Aorta (tissue), 5 donors: ENCODE measurements around the gene GMPPB. TPM values are rescaled to one million over a fixed set of nuclear protein-coding genes. Genes with fewer than 3 reads are reported as not detected.
A peak's percentile ranks its signal among the peaks of the same experiment; 100 is the strongest.

Experiments
- ATAC-seq: fragments of 200-7000 bp; cut with Tn5 transposase; one replicate; pipeline ENCODE4 v1.9.1; 2022; ENCODE audit warnings: moderate library complexity; ENCODE audit not compliant: low FRiP score
- DNase-seq, 2 donors: peaks; one replicate each; pipeline ENCODE4 v3.0.0-alpha.2; 2020
- H3K27ac ChIP-seq, 2 donors: one replicate each; pipeline ENCODE4 v1.5.1; 2013; ENCODE audit warnings: low read length in 2 of 2, mild to moderate bottlenecking in 2 of 2, moderate library complexity in 2 of 2, control low read depth in 1 of 2, inconsistent platforms in 1 of 2, low read depth in 1 of 2
- H3K27me3 ChIP-seq, 2 donors: one replicate each; pipeline ENCODE4 v1.6.1; 2013; ENCODE audit warnings: control low read depth in 1 of 2, low read length in 1 of 2, mild to moderate bottlenecking in 1 of 2, moderate library complexity in 1 of 2; ENCODE audit not compliant: insufficient read depth in 2 of 2, control insufficient read depth in 1 of 2
- H3K36me3 ChIP-seq, 2 donors: one replicate each; pipeline ENCODE4 v1.6.1; 2013; ENCODE audit warnings: control low read depth in 1 of 2, low read length in 1 of 2, mild to moderate bottlenecking in 1 of 2; ENCODE audit not compliant: insufficient read depth in 2 of 2, control insufficient read depth in 1 of 2
- H3K4me1 ChIP-seq, 2 donors: one replicate each; pipeline ENCODE4 v1.6.1; 2013; ENCODE audit warnings: low read length in 2 of 2, control low read depth in 1 of 2, mild to moderate bottlenecking in 1 of 2, moderate library complexity in 1 of 2; ENCODE audit not compliant: insufficient read depth in 2 of 2, control insufficient read depth in 1 of 2
- H3K4me3 ChIP-seq, 2 donors: one replicate each; pipeline ENCODE4 v1.5.1; 2013; ENCODE audit warnings: low read length in 2 of 2, control low read depth in 1 of 2, mild to moderate bottlenecking in 1 of 2
- H3K9me3 ChIP-seq: one replicate; pipeline ENCODE4 v1.6.1; 2013; ENCODE audit warnings: mild to moderate bottlenecking, low read length; ENCODE audit not compliant: control insufficient read depth
- WGBS, 2 donors: extraction: QIAGEN DNeasy Blood & Tissue Kit; methylation state at CpG; one replicate each; pipeline ENCODE4 v1.1.7; 2013; 5-methylcytosine and 5-hydroxymethylcytosine counted together
- intact Hi-C, 2 donors: fragments of 100-400 bp; cut with DNase I; formaldehyde crosslinking; loops; one replicate each; pipeline versions ENCODE4 v1.14.2 to v1.15.0; 2022
- long read RNA-seq, 2 donors: library from polyadenylated mRNA; unstranded; transcript quantifications; one replicate each; pipeline ENCODE4 v2.0.0, GENCODE V29; 2020 to 2021
- polyA plus RNA-seq, 2 donors: library from polyadenylated mRNA; stranded (reverse); fragments of 200-250 nt; gene quantifications; one replicate each; pipeline ENCODE4 v1.2.3, GENCODE V29; 2013
- total RNA-seq, 2 donors: library from RNA; stranded (reverse); fragmentation: NEBNext Ultra II Directional; extraction: Animal tissue kit (Norgen Biotek cat#: 25700); gene quantifications; one replicate each; pipeline ENCODE4 v1.2.1, GENCODE V29; 2021
- donor health status: healthy with polysubstance abuse.
- donor health status: Bipolar disorder and iron deficiency.
- donor health status: DM: no; HTN: no; CAD: no.
- donor health status: DM: no; HTN: no; CAD: no.
- donor health status: DM: yes; HTN: yes; CAD: no.

GMPPB gene
- total RNA-seq: 10 to 100 TPM; 29.2 to 39.6 TPM
- polyA plus RNA-seq: 10 to 100 TPM; 13.4 to 24.6 TPM
- long read RNA-seq, donor 1, full-length matches to known transcripts: 286 of 340 reads
- long read RNA-seq, donor 1, partial matches to known transcripts: 10 of 340 reads
- long read RNA-seq, donor 1, other reads (novel, unspliced or antisense): 44 of 340 reads
- long read RNA-seq, donor 2, transcript GMPPB-202 (9 exons, 1,582 nt): major isoform, 22 of 31 reads
- long read RNA-seq, donor 2, partial matches to known transcripts: 1 of 31 reads
- long read RNA-seq, donor 2, other reads (novel, unspliced or antisense): 6 of 31 reads

DNA sequence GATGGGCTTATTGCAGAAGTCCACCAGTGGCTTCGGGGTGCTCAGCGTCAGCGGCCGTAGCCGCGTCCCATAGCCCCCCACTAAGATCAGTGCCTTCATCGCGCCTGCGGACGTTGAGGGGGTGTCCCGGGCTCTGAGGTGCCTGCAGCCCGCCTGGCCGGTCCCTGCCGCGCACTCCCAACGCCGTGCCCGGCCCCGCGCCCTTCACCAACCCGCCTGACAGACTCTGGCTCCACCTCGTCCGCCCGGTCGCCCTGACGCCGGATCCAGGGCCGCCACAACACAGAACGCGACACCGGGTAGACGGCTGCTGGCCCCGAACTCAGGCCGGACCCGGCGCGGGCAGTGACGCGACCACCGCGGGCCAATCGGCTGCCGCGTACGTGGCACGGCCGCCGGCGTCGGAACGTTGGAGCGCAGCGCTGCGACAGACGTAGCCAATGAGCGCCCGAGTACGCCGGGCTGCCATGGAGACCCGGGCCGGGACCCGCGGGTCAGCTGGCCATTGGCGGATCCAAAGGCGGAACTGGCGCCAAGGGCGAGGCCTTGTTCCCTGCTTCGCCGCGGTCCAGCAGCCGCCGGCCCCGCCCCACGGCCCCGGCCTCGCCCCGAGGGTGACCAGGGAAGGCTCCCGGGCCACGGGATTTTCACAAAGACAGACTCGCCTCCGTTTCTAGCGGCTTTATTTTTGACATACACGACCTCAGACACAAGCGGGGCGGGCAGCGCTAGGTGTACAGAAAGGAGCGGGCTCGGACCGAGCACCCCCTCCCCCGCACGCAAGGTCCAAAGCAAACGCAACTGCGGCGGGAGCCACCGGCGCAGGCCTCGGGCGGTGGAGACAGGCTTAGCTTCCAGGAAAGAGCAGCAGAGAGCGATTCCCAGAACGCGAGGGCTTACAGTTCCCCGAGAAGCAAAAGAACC, at the start of gene GMPPB:
Gene GMPPB (minus strand): TSS at position 324 of the 924 bp plus-strand sequence. CDS start 225 bp downstream, at position 99.
- H3K9me3 ChIP-seq: no peaks in the 10 kb centered on the region
- H3K27ac ChIP-seq: peak within 1 kb of the TSS in 1 of 2 donors; percentile 92
- peak; percentile 95 for ATAC-seq
- no peaks in the 10 kb centered on the region for H3K27me3 ChIP-seq
- 0% methylated on average over 92 to 102 of the region's 102 CpGs for WGBS, 2 donors
- H3K4me3 ChIP-seq: peak within 1 kb of the TSS; percentile 75 to 83
- H3K36me3 ChIP-seq: peaks cover 0 to 11% of the 10 kb centered on the region in 2 donors
- peak; percentile 99 for DNase-seq
- no peaks in the 10 kb centered on the region for H3K4me1 ChIP-seq
- intact Hi-C loops: loop anchor here (5.0 to 10.0 kb wide), 2 partner anchors 61 to 178 kb away; partner anchors contain the start of genes IP6K1 (in 1 of the 2) and MST1R (in 1 of the 2)

DNA sequence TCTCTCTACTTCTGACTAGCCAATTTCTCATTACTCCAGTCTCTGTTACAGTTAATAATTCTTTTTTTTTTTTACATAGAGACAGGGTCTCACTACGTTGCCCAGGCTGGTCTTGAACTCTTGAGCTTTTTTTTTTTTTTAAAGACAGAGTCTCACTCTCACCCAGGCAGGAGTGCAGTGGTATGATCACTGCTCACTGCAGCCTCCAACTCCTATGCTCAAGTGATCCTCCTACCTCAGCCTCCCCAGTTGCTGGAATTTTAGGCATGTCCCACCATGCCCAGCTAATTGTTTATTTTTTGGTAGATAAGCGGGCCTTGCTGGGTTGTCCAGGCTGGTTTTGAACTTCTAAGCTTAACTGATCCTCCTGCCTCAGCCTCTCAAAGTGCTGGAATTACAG, 49.0 kb upstream of the GMPPB start:
- H3K4me3 ChIP-seq: no peak overlapping the region
- 97% methylated on average over 2 of the region's 2 CpGs for WGBS, 2 donors
- no peak for DNase-seq
- intact Hi-C loops: no loop called here
- no peaks in the 10 kb centered on the region for H3K27me3 ChIP-seq
- no peak for ATAC-seq
- peaks cover 0 to 2% of the 10 kb centered on the region in 2 donors for H3K36me3 ChIP-seq
- H3K4me1 ChIP-seq: no peaks in the 10 kb centered on the region
- H3K9me3 ChIP-seq: no peaks in the 10 kb centered on the region
- H3K27ac ChIP-seq: no peak overlapping the region

DNA sequence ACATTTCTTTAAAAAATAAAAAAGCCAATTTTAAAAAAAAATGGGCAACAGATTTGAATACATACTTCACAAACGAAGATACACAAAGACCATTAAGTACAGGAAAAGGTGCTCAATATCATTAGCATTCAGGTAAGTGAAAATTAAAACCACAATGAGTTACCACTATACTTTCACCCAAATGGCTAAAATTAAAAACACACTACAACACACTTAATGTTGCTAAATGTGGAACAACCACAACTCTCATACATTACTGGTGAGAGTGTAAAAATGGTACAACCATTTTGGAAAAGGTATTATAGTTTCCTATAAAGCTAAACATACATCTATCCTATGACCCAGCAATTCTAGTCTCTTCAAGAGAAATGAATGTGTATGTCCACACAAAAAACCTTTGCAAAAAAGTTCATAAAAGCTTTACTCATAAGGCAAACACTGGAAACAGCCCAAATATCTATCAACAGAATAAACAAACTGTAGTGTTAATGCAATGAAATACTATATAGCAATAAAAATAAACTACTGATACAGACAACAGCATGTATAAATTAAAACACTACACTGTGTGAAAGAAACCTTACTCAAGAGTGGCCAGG, 47.7 kb upstream of the GMPPB start:
- H3K4me3 ChIP-seq: no peak overlapping the region
- intact Hi-C loops: no loop called here
- ATAC-seq: no peak
- H3K9me3 ChIP-seq: no peaks in the 10 kb centered on the region
- DNase-seq: no peak
- no peak overlapping the region for H3K27ac ChIP-seq
- peaks cover 0 to 2% of the 10 kb centered on the region in 2 donors for H3K36me3 ChIP-seq
- H3K4me1 ChIP-seq: no peaks in the 10 kb centered on the region
- H3K27me3 ChIP-seq: no peaks in the 10 kb centered on the region
- WGBS, 2 donors: 85 to 91% methylated on average over 1 of the region's 1 CpG

DNA sequence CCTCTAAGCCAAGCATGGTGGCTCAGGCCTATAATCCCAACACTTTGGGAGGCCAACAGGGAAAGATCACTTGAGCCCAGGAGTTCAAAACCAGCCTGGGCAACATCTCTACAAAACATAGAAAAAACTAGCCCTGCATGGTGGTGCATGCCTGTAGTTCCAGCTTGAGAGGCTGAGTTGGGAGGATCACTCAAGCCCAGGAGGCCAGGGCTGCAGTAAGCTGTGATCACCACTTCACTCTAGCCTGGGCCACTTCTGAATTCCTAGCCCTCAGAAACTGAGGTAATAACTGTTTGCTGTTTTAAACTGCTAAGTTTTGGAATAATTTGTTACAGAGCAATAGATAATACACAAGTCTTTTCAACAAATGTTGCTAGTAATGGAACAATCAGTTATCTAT, 46.2 kb upstream of the GMPPB start:
- DNase-seq (no peak), ATAC-seq (no peak)
- no peak overlapping the region for H3K4me3 ChIP-seq
- H3K36me3 ChIP-seq: peaks cover 0 to 2% of the 10 kb centered on the region in 2 donors
- intact Hi-C loops: no loop called here
- H3K4me1 ChIP-seq: no peaks in the 10 kb centered on the region
- no peak overlapping the region for H3K27ac ChIP-seq
- no peaks in the 10 kb centered on the region for H3K9me3 ChIP-seq
- no peaks in the 10 kb centered on the region for H3K27me3 ChIP-seq

DNA sequence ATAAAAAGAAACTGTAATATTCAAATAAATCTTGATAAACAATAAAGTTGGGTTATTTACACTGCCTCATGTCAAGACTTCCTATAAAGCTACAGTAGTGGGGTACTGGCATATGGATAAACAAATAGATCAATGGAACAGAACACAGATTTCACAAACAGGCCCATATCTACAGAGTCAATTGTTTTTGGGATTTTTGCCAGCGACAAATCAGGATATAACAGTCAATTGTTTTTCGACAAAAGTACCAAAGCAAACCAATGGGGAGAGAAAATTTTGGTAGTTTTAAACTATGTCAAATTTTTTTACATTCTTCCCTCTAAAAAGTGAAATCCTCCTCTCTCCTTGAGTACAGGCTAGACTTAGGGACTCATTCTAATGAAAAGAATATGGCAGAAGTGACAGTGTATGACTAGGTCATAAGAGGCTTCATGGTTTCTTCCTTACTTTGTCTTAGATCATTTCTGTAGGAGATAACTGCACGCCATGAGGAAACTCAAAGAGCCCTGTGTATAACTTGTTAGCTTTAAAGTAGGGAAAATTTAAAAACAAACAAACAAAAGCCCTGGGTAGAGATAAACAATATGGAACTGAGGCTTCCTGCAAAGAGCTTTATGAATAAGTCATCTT, 45.6 kb upstream of the GMPPB start:
- H3K9me3 ChIP-seq: no peaks in the 10 kb centered on the region
- peaks cover 0 to 3% of the 10 kb centered on the region in 2 donors for H3K36me3 ChIP-seq
- ATAC-seq (no peak), DNase-seq (no peak)
- WGBS, 2 donors: 95 to 97% methylated on average over 3 of the region's 3 CpGs
- H3K4me3 ChIP-seq: no peak overlapping the region
- H3K27ac ChIP-seq: no peak overlapping the region
- no peaks in the 10 kb centered on the region for H3K4me1 ChIP-seq
- intact Hi-C loops: no loop called here
- no peaks in the 10 kb centered on the region for H3K27me3 ChIP-seq

DNA sequence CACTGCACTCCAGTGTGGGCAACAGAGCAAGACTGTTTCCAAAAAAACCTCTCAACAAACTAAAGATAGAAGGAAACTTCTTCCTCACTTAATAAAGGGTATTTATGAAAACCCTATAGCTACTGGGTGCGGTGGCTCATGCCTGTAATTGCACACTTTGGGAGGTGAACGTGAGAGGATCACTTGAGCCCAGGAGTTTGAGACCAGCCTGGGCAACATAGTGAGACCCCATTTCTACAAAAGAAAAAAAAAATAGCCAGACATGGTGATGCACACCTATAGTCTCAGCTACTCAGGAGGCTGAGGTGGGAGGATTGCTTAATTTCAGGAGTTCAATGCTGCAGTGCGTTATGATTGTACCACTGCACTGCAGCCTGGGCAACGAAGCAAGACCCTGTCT, 40.2 kb upstream of the GMPPB start:
- intact Hi-C loops: no loop called here
- DNase-seq: no peak
- WGBS, 2 donors: 92 to 97% methylated on average over 4 of the region's 4 CpGs

DNA sequence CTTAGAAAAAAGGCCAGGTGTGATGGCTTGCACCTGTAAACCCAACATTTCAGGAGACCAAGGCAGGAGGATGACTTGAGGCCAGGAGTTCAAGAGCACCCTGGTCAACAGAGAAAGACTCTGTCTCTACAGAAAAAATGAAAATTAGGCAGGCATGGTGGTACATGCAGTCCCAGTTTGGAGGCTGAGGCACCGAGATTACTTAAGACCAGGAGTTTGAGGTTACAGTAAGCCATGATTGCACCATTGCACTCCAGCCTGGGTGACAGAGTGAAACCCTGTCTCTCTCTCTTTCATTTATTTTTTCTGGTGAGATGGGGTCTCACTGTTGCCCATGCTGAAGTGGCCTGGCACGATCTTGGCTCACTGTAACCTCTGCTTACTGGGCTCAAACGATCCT, 37.9 kb upstream of the GMPPB start:
- no peak overlapping the region for H3K4me3 ChIP-seq
- no peaks in the 10 kb centered on the region for H3K9me3 ChIP-seq
- ATAC-seq (no peak), DNase-seq (no peak)
- H3K36me3 ChIP-seq: peaks cover 0 to 1% of the 10 kb centered on the region in 2 donors
- H3K27ac ChIP-seq: no peak overlapping the region
- H3K27me3 ChIP-seq: no peaks in the 10 kb centered on the region
- no peaks in the 10 kb centered on the region for H3K4me1 ChIP-seq
- intact Hi-C loops: no loop called here
- 93% methylated on average over 3 of the region's 3 CpGs for WGBS, 2 donors

More for the DNA sequence above, 40.2 kb upstream of the GMPPB start:
- Histone ChIP-seq H3K4me1 (no peaks in the 10 kb centered on the region), H3K9me3 (no peaks in the 10 kb centered on the region), H3K27me3 (no peaks in the 10 kb centered on the region), H3K4me3 (no peak overlapping the region), H3K27ac (no peak overlapping the region), H3K36me3 (peaks cover 0 to 1% of the 10 kb centered on the region in 2 donors)
- ATAC-seq: no peak

DNA sequence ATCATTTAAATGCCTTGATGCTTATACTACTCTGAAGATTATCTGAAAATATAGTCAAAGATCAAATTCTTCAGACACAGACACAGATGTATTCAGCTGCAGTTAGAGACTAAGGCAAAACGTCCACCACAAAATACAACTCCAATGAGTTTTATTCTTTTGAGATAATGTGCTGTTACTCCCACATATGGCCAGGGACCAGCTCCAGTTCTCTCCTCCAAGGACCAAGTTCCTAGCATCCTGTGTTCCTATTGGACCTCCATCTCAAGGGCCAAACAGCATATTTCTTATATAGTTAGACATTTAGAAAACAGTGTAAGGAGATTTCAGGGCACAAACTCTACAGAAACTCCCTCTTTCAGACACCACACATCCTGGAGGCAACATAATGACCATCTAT, 35.5 kb upstream of the GMPPB start:
- WGBS, 2 donors: 0 to 7% methylated on average over 1 of the region's 1 CpG
- no peak overlapping the region for H3K4me3 ChIP-seq
- H3K4me1 ChIP-seq: no peaks in the 10 kb centered on the region
- no peak for DNase-seq
- H3K9me3 ChIP-seq: no peaks in the 10 kb centered on the region
- no peak overlapping the region for H3K27ac ChIP-seq
- no peaks in the 10 kb centered on the region for H3K36me3 ChIP-seq
- ATAC-seq: no peak
- intact Hi-C loops: no loop called here
- no peaks in the 10 kb centered on the region for H3K27me3 ChIP-seq
